DMS153 (cell line): ENCODE measurements around the gene CLDN20.
"Not testable (repeated sequence)": the region's sequence is repeated elsewhere in the genome, so short reads cannot be mapped to it uniquely, and the experiment has no call there.

ENCODE experiments used
- DNase-seq: peaks from one replicate; lab custom pipeline; 2025; lab: John Stamatoyannopoulos, UW

CLDN20 gene, protein sequence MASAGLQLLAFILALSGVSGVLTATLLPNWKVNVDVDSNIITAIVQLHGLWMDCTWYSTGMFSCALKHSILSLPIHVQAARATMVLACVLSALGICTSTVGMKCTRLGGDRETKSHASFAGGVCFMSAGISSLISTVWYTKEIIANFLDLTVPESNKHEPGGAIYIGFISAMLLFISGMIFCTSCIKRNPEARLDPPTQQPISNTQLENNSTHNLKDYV

DNA sequence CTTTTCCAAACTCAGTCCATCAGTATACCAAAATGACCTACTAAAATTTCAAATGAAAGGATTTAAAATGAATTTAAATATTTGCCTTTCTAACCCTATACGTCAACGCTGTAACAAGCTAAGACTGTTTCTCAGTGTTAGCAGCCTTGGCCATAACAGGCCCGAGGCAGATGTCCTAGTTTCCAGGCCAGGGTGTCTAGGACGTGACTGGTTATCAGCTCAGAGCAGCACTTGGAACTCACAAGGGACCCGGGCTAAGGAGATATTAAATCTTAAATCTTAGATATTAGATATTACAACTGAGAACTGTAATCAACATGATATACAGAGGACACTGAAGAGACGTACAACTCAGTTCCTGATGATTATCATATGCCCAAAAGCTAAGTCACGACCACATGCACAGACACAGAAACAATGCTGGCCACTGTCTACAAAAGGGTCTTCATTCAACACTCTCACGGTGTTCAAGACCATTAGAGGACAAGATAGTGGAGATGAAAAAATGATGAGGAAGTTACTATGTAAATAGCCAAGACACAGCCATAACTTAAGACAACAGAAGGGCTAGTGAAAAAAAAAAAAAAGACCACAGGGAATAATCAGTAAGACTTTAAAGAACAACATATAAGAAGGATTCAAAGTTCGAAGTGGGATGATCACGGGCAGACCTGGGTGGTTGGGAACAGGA, at the start of gene CLDN20:
Gene CLDN20 (plus strand): TSS at position 641 of the 691 bp plus-strand sequence. CDS start 11,707 bp downstream, outside the sequence.
- no peak for DNase-seq

DNA sequence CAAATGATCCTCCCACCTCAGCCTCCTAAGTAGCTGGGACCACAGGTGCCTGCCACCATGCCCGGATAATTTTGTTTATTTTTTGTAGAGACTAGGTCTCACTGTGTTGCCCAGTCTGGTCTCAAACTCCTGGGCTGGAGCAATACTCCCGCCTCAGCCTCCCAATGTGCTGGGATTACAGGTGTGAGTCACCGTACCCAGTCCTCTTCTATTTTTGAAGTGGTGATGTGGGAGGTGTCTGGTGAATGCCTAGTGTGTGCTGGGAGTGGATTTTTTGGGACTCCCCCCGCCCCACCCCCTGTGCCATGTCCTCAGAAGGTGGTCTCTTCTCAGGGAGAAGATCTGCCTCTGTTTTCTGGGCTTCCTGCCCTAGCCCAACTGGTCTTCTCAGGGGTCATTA, 47.9 kb upstream of the CLDN20 start:
- no peak for DNase-seq

DNA sequence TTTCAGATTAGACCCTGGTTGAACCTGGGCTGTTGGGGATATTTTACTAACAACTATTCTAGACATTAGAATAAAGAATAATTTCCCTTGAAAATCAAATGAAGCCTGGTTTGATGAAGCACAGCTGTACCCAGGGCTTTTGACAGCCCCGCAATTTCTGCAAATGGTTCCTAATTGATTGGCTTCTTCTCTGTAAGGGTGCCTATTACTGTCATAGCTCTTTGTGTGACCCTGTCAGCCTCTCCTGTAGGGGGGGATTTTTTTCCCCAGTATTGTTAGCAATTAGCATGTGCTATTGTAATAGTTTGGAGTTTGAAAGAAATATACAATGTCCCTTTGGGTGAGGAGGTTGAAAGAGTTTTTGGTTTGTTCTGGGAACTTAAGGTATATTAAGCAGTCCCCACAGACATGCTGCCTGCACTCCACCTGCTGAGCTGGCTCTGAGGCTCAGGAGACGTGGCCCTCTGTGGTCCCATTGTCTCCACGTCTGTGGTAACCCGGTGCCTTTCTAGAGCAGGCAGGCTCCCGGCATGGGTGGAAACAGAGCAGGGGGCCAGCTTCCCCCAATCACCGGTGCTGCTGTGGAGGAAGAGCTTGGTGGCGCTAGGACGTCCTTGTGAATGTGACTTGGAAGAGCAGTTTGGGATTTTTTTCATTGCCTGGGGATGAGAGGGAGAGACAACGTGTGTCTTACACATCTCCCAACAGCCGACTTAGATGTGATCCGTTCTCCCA, 47.3 kb upstream of the CLDN20 start:
- no peak for DNase-seq

DNA sequence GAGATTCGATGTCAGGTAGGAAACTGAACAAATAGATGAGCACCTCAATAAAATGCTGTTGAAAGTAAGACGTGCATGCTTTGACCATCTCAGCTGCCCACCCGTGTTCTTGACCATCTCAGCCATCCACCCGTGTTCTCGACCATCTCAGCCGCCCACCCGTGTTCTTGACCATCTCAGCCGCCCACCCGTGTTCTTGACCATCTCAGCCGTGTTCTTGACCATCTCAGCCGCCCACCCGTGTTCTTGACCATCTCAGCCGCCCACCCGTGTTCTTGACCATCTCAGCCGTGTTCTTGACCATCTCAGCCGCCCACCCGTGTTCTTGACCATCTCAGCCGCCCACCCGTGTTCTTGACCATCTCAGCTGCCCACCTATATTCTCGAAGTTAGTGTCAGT, 45.1 kb upstream of the CLDN20 start:
- not testable (repeated sequence) for DNase-seq

DNA sequence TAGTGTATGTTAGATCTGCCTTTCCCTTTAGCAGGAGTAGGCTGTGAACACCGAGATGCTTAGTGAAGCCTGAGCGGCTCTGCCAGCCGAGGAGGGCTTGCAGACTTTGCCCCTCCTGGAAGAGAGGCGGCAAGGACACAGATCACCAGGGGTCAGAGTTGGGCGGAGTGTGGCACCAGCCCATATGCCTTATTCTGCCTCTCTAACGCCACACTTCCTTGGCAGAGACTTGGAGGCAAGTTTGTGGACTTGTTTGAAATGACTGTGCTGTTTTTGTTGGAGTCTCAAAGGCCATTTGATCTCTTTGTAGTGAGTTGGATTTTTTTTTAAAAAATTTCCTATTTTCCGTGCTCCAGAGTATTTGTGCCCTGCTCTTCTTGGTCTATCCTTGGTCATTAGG, 44.5 kb upstream of the CLDN20 start:
- no peak for DNase-seq

DNA sequence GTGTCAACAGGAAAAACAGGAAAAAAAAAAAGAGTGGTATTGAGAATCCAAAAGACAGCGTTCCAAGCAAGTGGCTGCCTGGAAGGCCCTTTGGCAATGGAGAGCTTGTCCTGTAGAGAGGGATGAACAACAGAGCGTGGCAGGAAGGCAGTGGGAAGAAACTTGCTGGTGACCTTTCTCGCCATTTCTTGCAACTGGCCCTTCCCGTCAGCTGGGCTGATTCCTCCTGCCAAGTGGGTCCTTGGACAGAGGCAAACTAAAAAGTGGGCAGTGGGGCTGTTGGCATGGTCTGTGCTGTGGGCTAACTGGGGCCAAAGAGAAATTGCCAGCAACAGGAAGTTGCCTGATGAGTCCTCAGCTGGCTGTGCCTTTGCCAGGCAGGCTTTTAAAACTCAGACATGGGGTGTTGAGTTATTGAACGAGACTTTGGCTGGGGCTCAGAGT, 43.9 kb upstream of the CLDN20 start:
- DNase-seq = no peak

DNA sequence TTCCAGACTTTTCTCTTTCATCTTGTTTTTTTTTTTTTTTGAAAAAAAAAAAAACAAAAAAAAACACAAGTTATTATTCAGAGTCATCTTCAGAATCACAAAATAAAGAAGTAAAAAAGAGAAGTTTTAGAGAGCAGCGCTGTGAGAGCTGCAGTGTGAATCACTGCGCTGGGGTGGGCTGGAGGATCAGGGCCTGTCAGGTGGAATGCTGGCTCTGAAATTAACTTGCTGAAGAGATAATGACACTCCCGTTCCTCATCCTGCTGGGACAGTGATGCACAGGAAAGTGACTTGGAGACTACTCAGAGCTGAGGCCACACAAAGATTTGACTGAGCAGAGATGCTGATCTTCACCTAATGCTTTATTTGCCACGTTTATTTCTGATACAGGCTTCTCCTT, 42.7 kb upstream of the CLDN20 start:
- no peak for DNase-seq

DNA sequence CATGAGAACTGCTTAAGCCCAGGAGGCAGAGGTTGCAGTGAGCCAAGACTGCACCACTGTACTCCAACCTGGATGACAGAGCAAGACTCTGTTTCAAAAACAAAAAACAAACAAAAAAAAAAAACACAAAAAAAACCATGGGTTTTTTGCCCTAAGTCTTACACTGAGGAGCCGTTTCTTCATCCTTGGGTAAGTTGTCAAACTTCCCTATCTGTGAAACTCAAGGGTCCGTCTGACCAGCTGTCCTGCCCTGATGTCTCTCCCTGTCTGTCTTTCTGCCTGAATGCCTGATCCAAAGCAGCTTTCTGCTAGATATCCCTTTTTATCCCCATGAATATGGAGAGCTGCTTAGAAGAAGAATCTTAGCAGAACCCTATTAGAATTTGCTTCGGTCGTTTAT, 41.3 kb upstream of the CLDN20 start:
- DNase-seq = no peak

DNA sequence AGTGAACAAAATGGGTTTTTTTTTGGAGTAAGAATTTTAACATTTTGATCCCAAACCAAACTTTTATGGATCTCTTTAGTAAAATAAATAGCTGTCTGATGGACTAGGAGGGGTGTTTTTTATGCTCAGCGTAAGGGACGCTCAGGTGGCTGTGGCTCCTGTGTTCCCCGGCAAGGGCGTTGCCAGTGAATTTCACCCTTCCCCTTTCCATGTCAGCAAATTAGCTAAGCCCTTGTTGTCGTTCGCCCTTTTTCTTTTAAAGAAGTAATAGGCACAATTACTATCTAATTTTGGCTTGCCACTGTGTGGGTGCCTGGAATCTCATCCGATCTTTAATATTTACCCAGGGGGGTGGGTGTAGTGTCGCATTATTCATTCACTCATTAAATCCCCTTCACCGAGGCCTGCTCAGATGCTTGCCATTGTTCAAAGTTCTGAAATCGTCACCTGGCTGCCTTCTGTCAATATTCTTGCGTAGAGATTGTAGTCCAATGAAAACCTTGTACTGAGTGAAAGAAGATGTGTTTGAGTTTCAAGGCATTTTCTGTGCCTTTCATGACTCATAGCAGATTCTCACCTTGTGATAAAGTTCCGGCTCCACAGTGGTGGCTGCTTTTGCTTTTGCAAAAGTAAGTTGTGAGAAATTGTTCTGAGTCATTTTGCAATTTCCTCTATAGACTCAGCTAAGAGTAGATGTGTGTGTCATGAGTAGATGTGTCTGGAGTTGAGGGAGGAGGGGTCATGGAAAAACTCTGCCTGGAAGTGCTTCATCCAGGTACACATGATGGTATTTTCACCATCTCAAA, 40.0 kb upstream of the CLDN20 start:
- DNase-seq = no peak

DNA sequence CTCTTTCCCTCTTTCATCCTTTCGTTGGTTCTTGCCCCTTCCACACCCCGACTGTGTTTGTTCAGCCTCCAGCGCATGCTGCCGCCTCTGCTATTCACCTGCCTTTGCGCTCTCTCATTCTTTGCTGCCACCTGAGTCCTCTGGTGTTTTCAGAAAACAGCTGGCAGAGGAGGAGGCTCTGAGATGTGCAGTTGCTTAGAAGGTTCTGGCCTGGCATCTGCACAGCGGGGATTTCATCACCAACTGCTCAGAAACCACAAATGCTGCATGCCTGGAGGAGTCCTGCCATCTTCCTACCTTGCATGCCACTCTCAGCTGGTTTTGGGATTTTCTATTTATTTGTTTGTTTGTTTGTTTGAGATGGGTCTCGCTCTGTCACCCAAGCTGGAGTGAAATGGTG, 39.2 kb upstream of the CLDN20 start:
- DNase-seq = no peak

DNA sequence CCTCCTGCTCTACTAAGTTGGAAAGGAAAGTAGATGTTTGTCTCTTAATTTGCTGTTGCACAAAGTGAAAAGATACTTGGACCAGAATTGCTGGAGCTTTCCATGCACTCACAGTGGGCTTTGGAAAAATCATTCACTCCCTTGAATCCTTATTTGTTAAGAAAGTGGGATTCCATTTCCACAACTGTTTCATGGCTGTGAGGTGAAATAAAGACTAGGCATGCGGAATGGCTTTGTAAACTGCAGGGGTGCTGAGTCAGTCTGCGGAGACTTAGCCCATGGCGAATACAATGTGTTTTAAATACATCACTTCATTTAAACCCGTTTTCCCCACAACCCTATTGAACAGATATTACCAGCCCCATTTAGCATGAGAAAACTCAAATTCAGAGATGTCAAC, 36.8 kb upstream of the CLDN20 start:
- no peak for DNase-seq

DNA sequence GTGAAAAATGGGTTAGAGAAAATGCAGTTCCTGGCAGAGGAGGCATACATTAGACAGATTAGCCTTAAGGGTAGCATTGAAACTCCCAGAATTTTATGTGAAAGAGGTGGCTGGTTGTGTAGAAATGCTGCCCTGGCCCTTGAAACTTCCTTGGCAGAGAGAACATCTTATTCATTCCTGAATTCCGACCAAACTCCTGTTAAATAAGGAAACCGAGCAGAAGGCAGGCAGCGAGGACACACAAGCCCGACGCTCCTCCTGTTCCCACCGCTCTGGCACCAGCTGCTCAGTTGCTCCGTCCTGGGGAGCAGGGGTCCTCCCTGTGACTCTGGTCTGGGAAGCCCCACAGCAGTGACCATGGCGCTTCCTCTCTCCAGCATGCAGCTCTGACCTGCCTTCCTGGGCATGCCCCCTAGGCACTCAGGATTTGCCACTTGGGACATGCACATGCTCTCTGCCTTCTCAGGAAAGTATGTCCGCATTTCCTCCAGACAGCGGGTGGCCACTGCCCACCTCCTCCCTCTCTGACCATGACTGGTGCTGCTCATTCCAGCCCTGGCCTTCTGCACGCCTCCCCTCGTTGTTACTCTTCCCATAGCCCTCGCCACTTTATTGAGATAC, 35.2 kb upstream of the CLDN20 start:
- no peak for DNase-seq

DNA sequence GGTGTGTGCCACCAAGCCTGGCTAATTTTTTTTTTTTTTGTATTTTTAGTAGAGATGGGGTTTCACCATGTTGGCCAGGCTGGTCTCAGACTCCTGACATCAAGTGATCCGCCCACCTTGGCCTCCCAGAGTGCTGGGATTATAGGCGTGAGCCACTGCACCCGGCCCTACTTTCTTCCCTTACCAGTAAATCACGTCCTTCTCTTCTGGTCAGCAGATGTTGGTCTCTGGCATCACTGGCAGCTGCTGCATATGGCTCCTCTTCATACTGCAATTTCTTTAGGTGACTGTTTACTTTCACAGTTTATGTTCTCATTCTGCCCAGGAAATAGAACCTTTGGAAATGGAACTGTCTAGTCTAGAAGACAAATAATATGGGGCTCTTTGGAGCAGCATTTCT, 32.8 kb upstream of the CLDN20 start:
- not testable (repeated sequence) for DNase-seq

DNA sequence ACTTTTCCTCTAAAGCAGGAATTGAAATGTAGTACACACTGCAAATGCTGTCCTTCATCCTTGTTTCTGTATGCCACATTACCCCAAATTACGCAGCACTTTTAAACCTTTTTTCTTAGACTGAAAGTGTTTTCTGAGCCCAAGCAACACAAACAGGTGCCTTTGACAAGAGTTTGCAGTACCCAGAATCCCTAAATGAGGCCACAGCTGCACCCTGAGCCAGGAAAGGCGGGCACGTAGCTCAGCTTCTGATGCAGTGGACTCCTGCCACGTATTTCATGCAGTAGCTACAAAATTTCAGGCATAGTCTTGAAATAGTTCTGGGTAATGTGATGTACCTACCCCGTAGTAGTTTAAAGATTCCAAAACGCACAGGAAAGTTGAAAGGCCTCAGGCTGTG, 31.0 kb upstream of the CLDN20 start:
- no peak for DNase-seq

DNA sequence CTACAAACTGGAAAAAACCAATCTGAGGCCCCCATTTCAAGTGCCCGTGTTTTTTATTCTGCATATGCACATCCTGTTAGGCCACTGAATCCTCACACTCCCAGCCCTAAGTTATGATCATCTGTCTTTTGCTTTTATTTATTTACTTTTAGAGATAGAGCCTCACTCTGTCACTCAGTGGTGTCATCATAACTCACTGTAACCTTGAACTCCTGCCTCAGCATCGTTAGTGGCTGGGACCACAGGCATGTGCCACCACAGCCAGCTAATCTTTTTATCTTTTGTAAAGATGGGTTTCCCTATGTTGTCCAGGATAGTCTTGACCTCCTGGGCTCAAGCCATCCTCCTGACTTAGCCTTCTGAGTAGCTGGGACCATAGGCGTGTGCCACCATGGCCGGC, 29.6 kb upstream of the CLDN20 start:
- no peak for DNase-seq

DNA sequence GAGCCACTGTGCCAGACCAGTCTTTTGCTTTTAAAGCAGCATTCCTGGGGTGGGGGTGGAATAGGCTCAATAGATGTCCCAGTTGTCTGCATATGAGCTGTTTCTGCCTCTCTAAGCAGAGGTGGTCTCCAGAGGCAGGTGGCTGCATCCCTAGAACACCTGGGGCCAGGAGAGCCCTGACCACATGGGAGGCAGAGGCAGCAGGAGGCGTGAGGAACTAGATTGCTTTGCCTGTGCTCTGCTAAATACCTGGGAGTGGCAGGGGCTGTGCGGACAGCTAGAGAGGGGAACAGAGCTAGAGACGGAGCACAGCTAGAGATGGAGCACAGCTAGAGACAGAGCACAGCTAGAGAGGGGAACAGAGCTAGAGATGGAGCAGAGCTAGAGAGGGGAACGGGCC, 29.1 kb upstream of the CLDN20 start:
- DNase-seq = no peak

DNA sequence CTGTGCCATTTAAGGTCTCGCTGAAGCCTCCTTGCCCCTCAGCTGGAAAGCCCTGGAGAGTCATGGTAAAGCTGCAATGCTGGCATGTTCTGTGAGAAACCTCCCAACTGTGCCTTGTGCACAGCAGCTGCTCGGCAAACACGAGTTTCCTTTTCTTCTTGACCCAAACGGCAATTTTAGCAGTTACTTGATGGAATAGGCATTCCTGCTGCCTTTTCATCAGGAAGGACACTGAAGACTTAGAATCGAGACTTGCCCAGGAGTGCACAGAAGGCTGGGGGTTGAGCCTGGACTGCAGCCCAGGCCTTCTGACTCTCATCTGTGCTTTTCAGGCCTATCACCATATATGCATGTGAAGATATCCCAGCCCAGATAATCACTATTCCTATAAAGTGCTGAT, 28.7 kb upstream of the CLDN20 start:
- DNase-seq = no peak

DNA sequence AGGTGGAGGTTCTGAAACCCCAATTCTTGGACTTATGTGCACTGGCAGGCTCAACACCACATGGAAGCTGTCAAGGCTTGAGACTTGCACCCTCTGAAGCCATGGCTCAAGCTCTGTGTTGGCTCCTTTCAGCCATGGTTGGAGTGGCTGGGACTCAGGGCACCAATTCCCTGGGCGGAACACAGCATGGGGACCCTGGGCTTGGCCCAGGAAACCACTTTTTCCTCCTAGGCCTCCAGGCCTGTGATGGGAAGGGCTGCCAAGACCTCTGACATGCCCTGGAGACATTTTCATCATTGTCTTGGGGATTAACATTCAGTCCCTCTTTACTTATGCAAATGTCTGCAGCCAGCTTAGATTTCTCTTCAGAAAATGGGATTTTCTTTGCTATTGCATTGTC, 26.2 kb upstream of the CLDN20 start:
- no peak for DNase-seq

DNA sequence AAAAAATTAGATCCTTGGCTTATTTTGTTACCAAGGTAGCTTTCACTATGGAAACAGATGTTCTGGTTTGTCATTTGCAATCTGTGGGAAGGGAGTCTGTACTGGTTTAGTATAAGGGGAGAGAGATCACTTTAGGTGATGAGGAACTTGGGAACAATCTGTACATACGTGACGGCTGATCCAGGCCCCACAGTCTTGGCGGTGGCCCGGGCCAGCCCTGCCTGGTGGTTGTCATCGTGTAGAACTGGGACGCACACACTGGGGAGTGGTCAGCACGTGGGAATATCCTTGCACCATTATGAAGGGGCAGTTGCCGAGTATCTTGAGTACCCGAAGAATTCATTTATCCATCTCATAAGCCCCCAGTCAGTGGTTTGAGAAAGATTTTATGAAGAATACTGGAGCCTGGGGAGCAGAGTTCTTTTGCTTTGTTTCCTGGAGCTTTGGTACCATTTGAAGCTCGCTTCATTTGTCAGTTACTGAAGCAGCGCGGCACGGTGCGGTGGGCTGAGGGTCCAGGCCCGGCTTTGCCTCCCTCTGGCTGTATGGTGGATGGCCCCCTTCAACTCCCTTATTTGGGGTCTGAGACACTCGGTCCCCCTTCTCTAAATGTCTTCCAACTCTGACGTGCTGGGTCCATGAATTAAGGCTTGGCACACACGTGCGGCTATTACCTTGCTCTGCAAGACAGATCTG, 22.8 kb upstream of the CLDN20 start:
- no peak for DNase-seq

DNA sequence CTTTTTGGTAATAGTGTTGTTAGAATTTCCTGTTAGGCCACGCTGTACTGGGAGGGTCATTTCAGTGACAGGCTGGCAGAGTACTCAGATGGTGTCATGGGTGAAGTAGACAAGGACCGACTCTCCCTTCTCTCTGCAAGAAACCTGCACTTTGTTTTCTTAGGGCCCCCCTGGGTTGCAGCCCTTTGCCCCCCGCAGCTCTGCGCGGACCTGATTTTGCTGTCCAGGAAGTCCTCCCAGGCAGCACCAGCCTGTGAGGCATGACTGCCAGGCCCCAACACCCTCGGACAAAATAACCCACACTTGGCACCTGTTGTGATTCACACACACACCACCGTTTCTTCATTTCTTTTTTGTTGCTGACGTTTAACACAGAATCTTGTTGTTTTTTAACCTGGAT, 21.8 kb upstream of the CLDN20 start:
- DNase-seq = no peak

DNA sequence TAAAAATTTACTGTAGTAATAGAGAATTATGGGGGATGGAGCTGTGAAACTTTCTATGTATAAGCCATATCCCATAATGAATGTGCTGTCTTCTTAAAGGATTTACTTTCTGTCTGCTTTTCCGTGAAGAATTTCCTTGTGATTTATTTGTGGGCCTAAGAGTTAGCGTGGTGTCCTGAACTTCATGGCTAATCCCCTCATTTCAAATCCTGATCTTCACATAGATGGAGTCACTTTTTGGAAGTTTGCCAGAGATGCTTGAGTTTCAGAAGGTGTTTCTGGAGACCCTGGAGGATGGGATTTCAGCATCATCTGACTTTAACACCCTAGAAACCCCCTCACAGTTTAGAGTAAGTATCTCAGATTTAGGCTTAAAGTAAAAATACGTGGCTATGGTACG, 19.4 kb upstream of the CLDN20 start:
- no peak for DNase-seq
